Measurements from ENCODE around the gene CTTNBP2NL.

CTTNBP2NL gene

GRCh38 chr1:112509005-112509659 is 113.1 kb downstream of the CTTNBP2NL start:
- no peak for DNase-seq

DNA sequence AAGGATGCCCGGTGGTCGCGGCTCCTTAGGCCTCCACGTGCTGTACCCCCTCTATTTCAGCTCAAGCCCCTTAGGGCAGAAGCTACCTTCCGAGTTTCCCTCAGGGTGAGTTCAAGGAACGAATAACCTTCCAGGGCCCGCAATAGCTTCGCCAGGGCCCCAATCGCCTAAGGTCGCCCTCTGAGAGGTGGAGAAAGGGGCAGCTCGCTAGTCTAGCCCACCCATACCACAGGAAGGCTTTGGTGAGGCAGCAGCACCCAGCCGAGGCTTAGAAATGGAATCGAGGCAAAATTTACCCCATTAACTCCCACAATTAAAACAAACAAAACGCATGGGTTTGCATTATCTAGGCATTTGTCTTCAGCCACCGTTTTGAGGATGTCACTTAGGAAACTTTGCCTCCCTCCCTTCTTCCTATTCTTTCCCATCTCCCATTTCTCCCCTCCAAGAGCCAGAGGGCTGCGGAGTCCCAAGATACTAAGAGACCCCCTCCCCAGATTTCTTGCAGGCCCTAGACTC is 113.7 kb downstream of the CTTNBP2NL start:
- DNase-seq = no peak

DNA sequence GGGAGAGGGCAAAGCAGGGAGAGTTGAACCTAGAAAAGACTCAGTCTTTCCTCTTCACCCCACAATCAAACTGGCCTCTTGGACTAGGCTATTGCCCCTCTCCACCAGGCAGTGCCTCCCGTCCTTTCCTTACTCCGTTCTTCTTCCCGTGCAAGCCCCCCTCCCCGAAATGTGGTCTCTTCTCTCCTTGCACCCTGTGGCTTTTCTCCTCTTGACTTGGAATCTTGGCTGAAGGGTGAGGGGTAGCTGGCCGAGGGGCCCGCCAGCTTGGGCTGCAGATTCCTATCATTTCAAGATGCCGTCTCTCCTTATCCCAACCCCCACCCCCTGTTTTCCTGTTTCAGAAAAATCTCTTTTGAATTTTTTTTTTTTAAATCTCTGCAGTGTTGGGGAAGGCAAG is 114.3 kb downstream of the CTTNBP2NL start:
- no peak for DNase-seq

Measured in NCI-H1436 (cell line).